Stimulated activated effector memory CD8-positive, alpha-beta T cell treated with anti-CD3 and anti-CD28 coated beads, Interleukin-12 subunit alpha, Interleukin-12 subunit beta, amount 100 ng/mL, for 72 hours (primary cell): Measurements from ENCODE around the gene LMO1.

Experiments used
- ATAC-seq: fragments of 150-1000 bp; cut with Tn5 transposase; 2 replicates; pipeline ENCODE4 v1.10.0; 2021
- DNase-seq, 2 donors: peaks; one replicate each; pipeline ENCODE4 v3.0.0; 2021 to 2022; ENCODE audit warnings: low spot score in 2 of 2
- H3K27ac Mint-ChIP-seq: one replicate; pipeline ENCODE4 v1.8.0; 2022; ENCODE audit warnings: mild to moderate bottlenecking, mixed read lengths
- H3K36me3 Mint-ChIP-seq: one replicate; pipeline ENCODE4 v1.8.0; 2022; ENCODE audit warnings: mild to moderate bottlenecking, mixed read lengths
- H3K4me1 Mint-ChIP-seq: one replicate; pipeline ENCODE4 v1.8.0; 2022; ENCODE audit warnings: mixed read lengths
- H3K4me3 Mint-ChIP-seq: one replicate; pipeline ENCODE4 v1.8.0; 2022; ENCODE audit warnings: mild to moderate bottlenecking, mixed read lengths
- H3K9me3 Mint-ChIP-seq: one replicate; pipeline ENCODE4 v1.8.0; 2022; ENCODE audit warnings: mixed read lengths

LMO1 gene

DNA sequence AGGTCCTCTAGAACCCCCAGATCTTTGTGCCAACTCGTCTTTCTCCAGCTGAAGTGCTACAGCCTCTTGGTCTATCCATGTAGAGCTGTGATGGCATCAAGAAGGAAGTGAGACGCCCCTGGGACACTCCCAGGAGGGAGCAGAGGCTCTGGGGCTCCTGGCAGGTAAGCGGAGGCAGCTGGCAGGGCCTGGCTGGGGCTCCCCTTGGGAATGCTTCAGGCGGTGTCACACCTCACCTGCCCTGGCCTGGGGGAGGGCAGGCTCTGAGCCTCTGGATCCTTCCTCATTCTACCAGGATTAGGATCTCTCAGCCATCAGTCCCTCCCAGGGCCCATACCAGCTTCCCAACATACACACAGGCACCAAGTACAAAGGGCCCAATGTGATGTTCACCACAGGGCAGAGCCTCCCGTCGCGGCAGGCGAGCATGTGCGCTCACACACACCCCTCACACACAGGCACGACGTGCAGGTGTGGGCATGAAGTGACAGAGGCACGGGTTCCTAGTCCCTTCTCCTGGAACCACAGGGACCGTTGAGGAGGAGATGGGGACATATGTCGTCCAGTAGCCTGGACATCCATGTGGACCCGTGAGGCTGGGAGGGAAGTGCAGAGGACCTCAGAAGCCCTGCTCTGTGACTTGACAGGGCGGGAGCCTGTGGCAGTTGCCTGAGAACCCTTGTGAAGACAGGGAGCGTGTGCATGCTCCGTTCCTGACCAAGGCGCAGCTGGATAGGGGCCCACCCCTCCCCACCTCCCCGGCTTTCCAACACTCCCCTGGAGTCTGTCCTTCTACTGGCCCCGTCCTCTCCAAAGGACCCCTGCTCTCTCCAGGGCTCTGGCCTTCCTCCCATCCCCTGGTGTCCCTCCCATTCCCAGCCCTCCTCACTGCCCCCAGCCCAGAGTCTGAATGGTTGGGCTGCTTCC lies 32.5 kb downstream of the LMO1 start:
- no peak for ATAC-seq
- no peak overlapping the region for H3K4me3 Mint-ChIP-seq
- H3K4me1 Mint-ChIP-seq: peaks cover 12% of the 10 kb centered on the region
- no peaks in the 10 kb centered on the region for H3K36me3 Mint-ChIP-seq
- DNase-seq: no peak
- H3K9me3 Mint-ChIP-seq: no peaks in the 10 kb centered on the region
- H3K27ac Mint-ChIP-seq: no peak overlapping the region

DNA sequence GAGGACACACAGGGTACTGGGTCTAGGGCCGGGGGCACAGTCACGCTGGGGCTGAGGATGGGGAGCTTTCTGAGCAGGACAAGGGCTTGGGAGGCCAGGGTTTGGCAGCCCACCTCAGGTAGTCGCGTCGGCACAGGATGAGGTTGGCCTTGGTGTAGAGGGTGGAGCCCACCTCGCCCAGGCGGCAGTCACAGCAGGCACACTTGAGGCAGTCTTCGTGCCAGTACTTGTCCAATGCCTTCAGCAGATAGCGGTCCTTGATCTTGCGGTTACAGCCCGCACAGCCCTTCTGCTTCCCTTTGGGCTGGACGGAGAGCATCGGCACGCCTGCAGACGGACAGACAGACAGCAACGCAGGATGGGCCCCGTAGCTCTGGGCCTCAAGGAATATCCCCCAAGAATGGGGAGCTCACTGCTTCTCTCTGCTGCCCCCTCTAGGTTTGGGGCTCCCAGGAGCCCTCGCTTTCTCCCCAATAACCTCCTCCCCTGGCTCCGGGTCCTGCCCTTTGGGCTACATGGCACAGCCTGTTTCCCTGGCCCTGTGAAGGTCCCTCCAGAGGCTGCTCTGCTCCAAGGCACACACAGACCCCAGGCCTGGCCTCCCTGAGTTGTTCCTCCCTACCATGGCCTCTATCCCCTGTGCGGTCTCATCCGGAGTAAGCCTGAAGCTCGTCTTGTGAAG lies 33.4 kb downstream of the LMO1 start:
- H3K9me3 Mint-ChIP-seq: no peaks in the 10 kb centered on the region
- no peak overlapping the region for H3K4me3 Mint-ChIP-seq
- H3K36me3 Mint-ChIP-seq: no peaks in the 10 kb centered on the region
- H3K4me1 Mint-ChIP-seq: peaks cover 16% of the 10 kb centered on the region
- DNase-seq (no peak), ATAC-seq (no peak)
- no peak overlapping the region for H3K27ac Mint-ChIP-seq

GRCh38 chr11:8229299-8230177 lies 34.1 kb downstream of the LMO1 start:
- no peak for DNase-seq
- Mint-ChIP-seq H3K4me3 (no peak overlapping the region), H3K4me1 (peaks cover 9% of the 10 kb centered on the region), H3K27ac (no peak overlapping the region), H3K9me3 (no peaks in the 10 kb centered on the region), H3K36me3 (no peaks in the 10 kb centered on the region)
- ATAC-seq: no peak

- Mint-ChIP-seq H3K4me3 (no peak overlapping the region), H3K36me3 (no peaks in the 10 kb centered on the region), H3K4me1 (peaks cover 11% of the 10 kb centered on the region), H3K27ac (no peak overlapping the region), H3K9me3 (no peaks in the 10 kb centered on the region)
- DNase-seq (no peak), ATAC-seq (no peak)
These were observed 35.4 kb downstream of the LMO1 start for GRCh38 chr11:8228231-8228630.

GRCh38 chr11:8227156-8228152 lies 36.2 kb downstream of the LMO1 start:
- no peaks in the 10 kb centered on the region for H3K9me3 Mint-ChIP-seq
- DNase-seq (no peak), ATAC-seq (no peak)
- peaks cover 12% of the 10 kb centered on the region for H3K4me1 Mint-ChIP-seq
- H3K27ac Mint-ChIP-seq: no peak overlapping the region
- no peaks in the 10 kb centered on the region for H3K36me3 Mint-ChIP-seq
- no peak overlapping the region for H3K4me3 Mint-ChIP-seq

- H3K27ac Mint-ChIP-seq: no peak overlapping the region
These were observed 38.1 kb downstream of the LMO1 start for GRCh38 chr11:8225589-8226036.

GRCh38 chr11:8224711-8225110 lies 39.0 kb downstream of the LMO1 start:
- no peak overlapping the region for H3K4me3 Mint-ChIP-seq
- H3K36me3 Mint-ChIP-seq: no peaks in the 10 kb centered on the region
- ATAC-seq (no peak), DNase-seq (no peak)
- H3K9me3 Mint-ChIP-seq: no peaks in the 10 kb centered on the region
- H3K27ac Mint-ChIP-seq: no peak overlapping the region
- H3K4me1 Mint-ChIP-seq: peaks cover 12% of the 10 kb centered on the region

More at GRCh38 chr11:8225589-8226036, 38.1 kb downstream of the LMO1 start:
- Mint-ChIP-seq H3K4me1 (peaks cover 12% of the 10 kb centered on the region), H3K36me3 (no peaks in the 10 kb centered on the region), H3K9me3 (no peaks in the 10 kb centered on the region), H3K4me3 (no peak overlapping the region)
- DNase-seq (peak; percentile 62 to 86), ATAC-seq (peak; percentile 20)

GRCh38 chr11:8224161-8224591 lies 39.5 kb downstream of the LMO1 start:
- H3K36me3 Mint-ChIP-seq: no peaks in the 10 kb centered on the region
- no peak for DNase-seq
- no peaks in the 10 kb centered on the region for H3K9me3 Mint-ChIP-seq
- no peak overlapping the region for H3K27ac Mint-ChIP-seq
- H3K4me1 Mint-ChIP-seq: peaks cover 12% of the 10 kb centered on the region
- ATAC-seq: no peak
- H3K4me3 Mint-ChIP-seq: no peak overlapping the region

- ATAC-seq (peak; percentile 9), DNase-seq (no peak)
- Mint-ChIP-seq H3K27ac (no peak overlapping the region), H3K4me3 (no peak overlapping the region), H3K4me1 (peaks cover 12% of the 10 kb centered on the region), H3K9me3 (no peaks in the 10 kb centered on the region), H3K36me3 (no peaks in the 10 kb centered on the region)
These were observed 40.2 kb downstream of the LMO1 start for GRCh38 chr11:8223513-8223900.

DNA sequence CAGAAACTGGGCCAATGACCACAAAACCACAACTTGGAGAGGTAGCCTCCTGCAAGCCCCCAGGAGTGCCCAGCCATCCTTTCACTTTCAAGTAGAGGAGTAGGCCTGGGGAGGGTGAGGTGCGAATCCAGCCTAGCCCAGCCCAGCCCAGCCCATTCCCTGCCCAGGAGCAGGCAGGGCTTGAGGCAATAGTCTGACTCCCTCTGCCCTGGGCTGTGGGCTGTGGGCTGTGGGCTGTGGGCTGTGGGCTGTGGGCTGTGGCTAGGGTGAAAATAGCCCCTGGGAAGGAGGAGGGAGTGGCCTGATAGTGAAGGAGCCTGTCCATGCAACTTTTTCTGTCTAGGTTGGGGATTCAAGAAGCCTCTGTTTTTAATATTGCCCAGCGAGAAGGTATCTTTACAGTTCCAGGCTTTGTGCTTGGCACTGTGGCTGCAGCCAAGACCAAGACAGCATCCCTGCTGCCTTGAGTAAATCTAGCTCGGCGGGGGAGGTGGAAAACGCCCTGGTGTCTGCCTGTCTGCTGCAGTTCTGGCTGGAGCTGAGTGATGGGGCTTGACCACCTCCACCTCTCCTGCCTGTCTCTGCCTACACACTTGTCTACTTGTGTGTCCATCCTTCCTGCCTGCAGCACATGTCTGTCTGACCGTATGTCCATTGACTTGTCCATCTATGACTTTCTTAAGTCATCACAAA lies 40.7 kb downstream of the LMO1 start:
- H3K27ac Mint-ChIP-seq: no peak overlapping the region
- peaks cover 12% of the 10 kb centered on the region for H3K4me1 Mint-ChIP-seq
- H3K9me3 Mint-ChIP-seq: no peaks in the 10 kb centered on the region
- no peak overlapping the region for H3K4me3 Mint-ChIP-seq
- no peak for ATAC-seq
- no peaks in the 10 kb centered on the region for H3K36me3 Mint-ChIP-seq
- peak in 1 of 2 donors; percentile 59 for DNase-seq

DNA sequence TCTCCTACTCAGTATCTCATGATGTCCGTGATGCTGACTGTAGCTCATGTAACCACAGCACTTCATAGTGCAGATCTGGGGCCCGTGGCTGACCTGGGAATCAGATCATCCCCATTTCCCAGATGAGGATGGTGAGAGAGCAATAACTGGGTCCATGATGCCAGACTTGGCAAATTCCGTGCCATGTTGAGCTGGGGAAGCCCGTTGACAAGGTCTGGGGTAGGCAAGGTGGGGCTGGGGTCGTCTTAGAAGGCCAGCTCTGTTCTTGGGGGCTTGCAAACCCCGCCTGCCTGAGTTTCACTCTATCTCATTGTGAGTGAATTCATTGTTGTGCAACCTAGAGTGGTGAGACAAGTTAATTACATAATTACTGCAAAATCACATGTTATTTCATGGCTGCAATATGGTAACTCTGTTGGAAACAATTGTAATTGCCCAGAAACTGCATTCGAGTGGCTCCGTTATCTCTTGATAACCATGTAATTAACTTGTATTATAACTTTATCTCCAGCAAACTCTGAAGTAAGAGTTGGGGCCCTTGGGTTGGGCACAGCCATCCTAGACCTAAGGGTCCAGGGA lies 41.7 kb downstream of the LMO1 start:
- Mint-ChIP-seq H3K4me3 (no peak overlapping the region), H3K36me3 (no peaks in the 10 kb centered on the region), H3K9me3 (no peaks in the 10 kb centered on the region), H3K4me1 (peaks cover 12% of the 10 kb centered on the region), H3K27ac (no peak overlapping the region)
- no peak for DNase-seq
- no peak for ATAC-seq

- no peak for DNase-seq
- no peak overlapping the region for H3K27ac Mint-ChIP-seq
- H3K36me3 Mint-ChIP-seq: no peaks in the 10 kb centered on the region
- peaks cover 12% of the 10 kb centered on the region for H3K4me1 Mint-ChIP-seq
- no peaks in the 10 kb centered on the region for H3K9me3 Mint-ChIP-seq
- no peak for ATAC-seq
- H3K4me3 Mint-ChIP-seq: no peak overlapping the region
These were observed 42.5 kb downstream of the LMO1 start for GRCh38 chr11:8221046-8221723.
